Heart left ventricle (tissue), 16 donors: ENCODE results near the gene PPP1R14B. TPM values are rescaled to one million over a fixed set of nuclear protein-coding genes. Genes with fewer than 3 reads are reported as not detected.

Source experiments
- ATAC-seq, 4 donors: fragments of 200-7000 bp; cut with Tn5 transposase; one replicate each; pipeline ENCODE4 v1.9.1; 2020 to 2022; ENCODE audit warnings: moderate library complexity in 4 of 4, mild to moderate bottlenecking in 3 of 4, moderate number of reproducible peaks in 1 of 4
- DNase-seq, 5 donors: peaks; one replicate each; pipeline ENCODE4 v3.0.0-alpha.2; 2020
- H3K27ac ChIP-seq, 12 donors: fragments of 200-600 bp; sonication (generic) in 4 of 12; one replicate each; pipeline versions ENCODE4 v1.5.0 to v1.8.0; 2016 to 2022; ENCODE audit warnings: mild to moderate bottlenecking in 2 of 12
- H3K27me3 ChIP-seq, 9 donors: fragments of 200-600 bp; sonication (generic) in 2 of 9; one replicate each; pipeline versions ENCODE4 v1.5.1 to v1.8.0; 2016 to 2022; ENCODE audit warnings: mild to moderate bottlenecking in 3 of 9
- H3K36me3 ChIP-seq, 9 donors: fragments of 200-600 bp; sonication (generic) in 2 of 9; one replicate each; pipeline versions ENCODE4 v1.5.0 to v1.8.0; 2018 to 2022; ENCODE audit warnings: mild to moderate bottlenecking in 2 of 9
- H3K4me1 ChIP-seq, 12 donors: fragments of 200-600 bp; sonication (generic) in 4 of 12; one replicate each; pipeline versions ENCODE4 v1.5.0 to v1.8.0; 2016 to 2022; ENCODE audit warnings: mild to moderate bottlenecking in 3 of 12
- H3K4me3 ChIP-seq, 12 donors: fragments of 200-600 bp; sonication (generic) in 4 of 12; one replicate each; pipeline versions ENCODE4 v1.5.0 to v1.8.0; 2017 to 2022; ENCODE audit warnings: mild to moderate bottlenecking in 9 of 12, moderate library complexity in 4 of 12
- H3K9me3 ChIP-seq, 12 donors: fragments of 200-600 bp; sonication (generic) in 4 of 12; one replicate each; pipeline versions ENCODE4 v1.5.0 to v1.8.0; 2016 to 2022; ENCODE audit warnings: mild to moderate bottlenecking in 1 of 12
- POLR2A ChIP-seq, 2 donors: fragments of 450-650 bp; IDR thresholded peaks; one replicate each; pipeline ENCODE4 v1.6.1; 2017; ENCODE audit warnings: antibody characterized with exemption in 2 of 2, mild to moderate bottlenecking in 2 of 2, moderate library complexity in 2 of 2
- WGBS, 4 donors: extraction: QIAGEN DNeasy Blood & Tissue Kit in 2 of 4; methylation state at CpG; one replicate each; pipeline versions ENCODE4 v1.1.5 to v1.1.7; 2013 to 2018; 5-methylcytosine and 5-hydroxymethylcytosine counted together
- intact Hi-C, 10 donors: fragments of 100-400 bp; cut with DNase I; formaldehyde crosslinking; loops; one replicate each; pipeline versions ENCODE4 v1.11.1 to v1.14.2; 2022
- polyA plus RNA-seq, 2 donors: library from polyadenylated mRNA; stranded (reverse); fragments of 200-250 nt; gene quantifications; one replicate each; pipeline ENCODE4 v1.2.3, GENCODE V29; 2013
- total RNA-seq, 9 donors: library from RNA; depleted of rRNA in 2 of 9; stranded (reverse); fragments of >200 nt in 2 of 9; fragmentation: NEBNext Ultra II Directional in 3 of 9; extraction: Animal tissue kit (Norgen Biotek cat#: 25700) in 3 of 9; gene quantifications; one replicate each; pipeline versions ENCODE4 v1.1.0 to v1.2.4, GENCODE V29; 2016 to 2023
- TF ChIP-seq, protein P1 (sequence below), 12 donors: fragments of 200-600 bp; sonication (generic) in 4 of 12; IDR thresholded peaks; one replicate each; pipeline versions ENCODE4 v1.5.0 to v1.8.0; 2018 to 2022; ENCODE audit warnings: antibody characterized with exemption in 12 of 12, mild to moderate bottlenecking in 5 of 12
- donor health status: ischemic (EF 13 %, LVEDD 7.1; RV severe dilation, severe dysfunction).
- donor health status: healthy with polysubstance abuse.
- donor health status: DM: no; HTN: yes; CAD: no.
- donor health status: DM: no; HTN: no; CAD: no.
- donor health status: ischemic (EF 25% LVEDD 6.9; RV normal size, moderate dysfunction).
- donor health status: ischemic (EF 25% LVEDD 5.7; RV mildly dilated, moderate dysfunction).
- donor health status: healthy.
- donor health status: DM: yes; HTN: yes; CAD: no.
- donor health status: ischemic (EF 35%, LVEDD 5.7; RV mildly dilated, moderate dysfunction).
- donor health status: nonischemic (EF 11% LVEDD 7.7; RV severe dilation, severe dysfunction).
- donor health status: DM: yes; HTN: yes; CAD: no.
- donor health status: PGD.
- donor health status: ischemic (EF 29% LVEDD 5.4; RV normal size, mild dysfunction).
- donor health status: nonischemic (EF 23%, LVEDD 6.1; RV moderate dilation, normal function).

The PPP1R14B gene
- total and polyA plus RNA-seq, 11 donors: 69.6 to 244 (median 108) TPM

DNA sequence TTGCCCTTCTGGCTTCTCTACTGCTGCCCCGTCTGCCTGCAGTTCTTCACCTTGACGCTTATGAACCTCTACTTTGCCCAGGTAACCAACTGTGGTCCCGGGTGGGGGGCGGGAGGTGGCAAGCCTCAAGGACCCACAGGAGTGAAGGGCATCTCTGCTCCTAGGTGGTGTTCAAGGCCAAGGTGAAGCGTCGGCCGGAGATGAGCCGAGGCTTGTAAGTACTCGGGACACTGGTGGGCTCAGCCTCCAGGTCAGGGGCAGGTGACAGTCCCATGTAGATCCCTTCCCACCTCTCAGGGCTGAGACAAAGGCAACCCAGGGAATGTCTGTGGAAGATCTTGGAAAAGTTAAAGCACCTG, 40.0 kb upstream of the PPP1R14B start:
- H3K4me1 ChIP-seq: peaks cover 4 to 46% (median 24%) of the 10 kb centered on the region in 12 donors
- DNase-seq: peak in 1 of 5 donors; percentile 21
- 90 to 93% (median 92%) methylated on average over 9 of the region's 9 CpGs for WGBS, 4 donors
- H3K4me3 ChIP-seq: no peak overlapping the region
- no peak for ATAC-seq
- intact Hi-C loops: no loop called here
- peaks cover 8 to 18% (median 12%) of the 10 kb centered on the region in 9 donors for H3K27me3 ChIP-seq
- TF ChIP-seq, protein P1, sequence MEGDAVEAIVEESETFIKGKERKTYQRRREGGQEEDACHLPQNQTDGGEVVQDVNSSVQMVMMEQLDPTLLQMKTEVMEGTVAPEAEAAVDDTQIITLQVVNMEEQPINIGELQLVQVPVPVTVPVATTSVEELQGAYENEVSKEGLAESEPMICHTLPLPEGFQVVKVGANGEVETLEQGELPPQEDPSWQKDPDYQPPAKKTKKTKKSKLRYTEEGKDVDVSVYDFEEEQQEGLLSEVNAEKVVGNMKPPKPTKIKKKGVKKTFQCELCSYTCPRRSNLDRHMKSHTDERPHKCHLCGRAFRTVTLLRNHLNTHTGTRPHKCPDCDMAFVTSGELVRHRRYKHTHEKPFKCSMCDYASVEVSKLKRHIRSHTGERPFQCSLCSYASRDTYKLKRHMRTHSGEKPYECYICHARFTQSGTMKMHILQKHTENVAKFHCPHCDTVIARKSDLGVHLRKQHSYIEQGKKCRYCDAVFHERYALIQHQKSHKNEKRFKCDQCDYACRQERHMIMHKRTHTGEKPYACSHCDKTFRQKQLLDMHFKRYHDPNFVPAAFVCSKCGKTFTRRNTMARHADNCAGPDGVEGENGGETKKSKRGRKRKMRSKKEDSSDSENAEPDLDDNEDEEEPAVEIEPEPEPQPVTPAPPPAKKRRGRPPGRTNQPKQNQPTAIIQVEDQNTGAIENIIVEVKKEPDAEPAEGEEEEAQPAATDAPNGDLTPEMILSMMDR (IDR thresholded peaks at IDR 0.05): no peak
- no peak for TF ChIP-seq POLR2A (IDR thresholded peaks at IDR 0.05)
- H3K36me3 ChIP-seq: peaks cover 0 to 14% (median 0%) of the 10 kb centered on the region in 9 donors
- no peak overlapping the region for H3K27ac ChIP-seq
- H3K9me3 ChIP-seq: no peaks in the 10 kb centered on the region

GRCh38 chr11:64285885-64286800, 39.4 kb upstream of the PPP1R14B start:
- TF ChIP-seq, protein P1 (IDR thresholded peaks at IDR 0.05): no peak
- TF ChIP-seq POLR2A (IDR thresholded peaks at IDR 0.05): no peak
- intact Hi-C loops: loop anchor here in 4 of 10 donors (1.0 kb wide), 3 partner anchors 15 to 18 kb away; no protein-coding TSS in a partner anchor
- Histone ChIP-seq H3K4me1 (peaks cover 4 to 46% (median 23%) of the 10 kb centered on the region in 12 donors), H3K9me3 (no peaks in the 10 kb centered on the region), H3K27me3 (peaks cover 2 to 11% (median 7%) of the 10 kb centered on the region in 9 donors), H3K36me3 (peaks cover 0 to 14% (median 0%) of the 10 kb centered on the region in 9 donors), H3K4me3 (peak overlapping the region; percentile 40 to 96 (median 78)), H3K27ac (peak overlapping the region; percentile 94 to 99 (median 98))
- WGBS, 4 donors: 27 to 61% (median 29%) methylated on average over 17 to 40 of the region's 40 CpGs
- DNase-seq: no peak
- peak in 1 of 4 donors; percentile 1 for ATAC-seq

- ATAC-seq: peak; percentile 22 to 82 (median 68)
- WGBS, 4 donors: 0 to 3% (median 1%) methylated on average over 18 to 102 of the region's 102 CpGs
- TF ChIP-seq, protein P1 (IDR thresholded peaks at IDR 0.05): no peak
- TF ChIP-seq POLR2A (IDR thresholded peaks at IDR 0.05): peak in 1 of 2 donors; percentile 52
- H3K36me3 ChIP-seq: peaks cover 0 to 19% (median 2%) of the 10 kb centered on the region in 9 donors
- peaks cover 4 to 47% (median 24%) of the 10 kb centered on the region in 12 donors for H3K4me1 ChIP-seq
- peak within 1 kb of the TSS; percentile 40 to 96 (median 78) for H3K4me3 ChIP-seq
- intact Hi-C loops: loop anchor here in 4 of 10 donors (1.0 kb wide), 4 partner anchors 14 to 44 kb away; partner anchors contain the start of gene FKBP2 (in 1 of the 4)
- H3K9me3 ChIP-seq: no peaks in the 10 kb centered on the region
- peaks cover 0 to 2% (median 0%) of the 10 kb centered on the region in 9 donors for H3K27me3 ChIP-seq
- DNase-seq: peak; percentile 89 to 93 (median 90)
- H3K27ac ChIP-seq: peak within 1 kb of the TSS; percentile 94 to 99 (median 98)
Observed at GRCh38 chr11:64284962-64285884, 38.5 kb upstream of the PPP1R14B start, which contains the start of gene GPR137. TSS of gene GPR137 (plus strand) at chr11:64285848. CDS start at chr11:64286525, 677 bp downstream.
